ENCODE results near the gene TMEM132A.

DNA sequence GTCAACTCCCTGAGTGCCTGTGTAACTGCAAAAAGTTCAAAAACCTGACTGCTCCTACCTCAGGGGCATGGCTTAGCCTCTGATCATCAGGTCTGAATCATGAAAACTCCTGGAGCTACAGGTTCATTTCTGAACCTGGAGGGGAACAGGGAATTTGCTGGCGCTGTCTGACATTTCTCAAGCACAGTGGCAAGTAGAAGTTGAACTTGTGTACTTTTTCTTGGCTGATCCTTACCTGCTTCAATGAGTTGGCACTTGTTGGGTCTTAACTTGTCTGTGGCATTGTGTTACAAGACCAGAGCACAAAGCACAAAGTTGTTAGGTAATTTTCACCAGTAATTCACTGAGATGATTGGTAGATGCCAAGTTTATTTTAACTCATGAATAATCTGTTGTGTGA, 7.0 kb upstream of the TMEM132A start:
- TF ChIP-seq, protein P1, sequence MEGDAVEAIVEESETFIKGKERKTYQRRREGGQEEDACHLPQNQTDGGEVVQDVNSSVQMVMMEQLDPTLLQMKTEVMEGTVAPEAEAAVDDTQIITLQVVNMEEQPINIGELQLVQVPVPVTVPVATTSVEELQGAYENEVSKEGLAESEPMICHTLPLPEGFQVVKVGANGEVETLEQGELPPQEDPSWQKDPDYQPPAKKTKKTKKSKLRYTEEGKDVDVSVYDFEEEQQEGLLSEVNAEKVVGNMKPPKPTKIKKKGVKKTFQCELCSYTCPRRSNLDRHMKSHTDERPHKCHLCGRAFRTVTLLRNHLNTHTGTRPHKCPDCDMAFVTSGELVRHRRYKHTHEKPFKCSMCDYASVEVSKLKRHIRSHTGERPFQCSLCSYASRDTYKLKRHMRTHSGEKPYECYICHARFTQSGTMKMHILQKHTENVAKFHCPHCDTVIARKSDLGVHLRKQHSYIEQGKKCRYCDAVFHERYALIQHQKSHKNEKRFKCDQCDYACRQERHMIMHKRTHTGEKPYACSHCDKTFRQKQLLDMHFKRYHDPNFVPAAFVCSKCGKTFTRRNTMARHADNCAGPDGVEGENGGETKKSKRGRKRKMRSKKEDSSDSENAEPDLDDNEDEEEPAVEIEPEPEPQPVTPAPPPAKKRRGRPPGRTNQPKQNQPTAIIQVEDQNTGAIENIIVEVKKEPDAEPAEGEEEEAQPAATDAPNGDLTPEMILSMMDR (IDR thresholded peaks at IDR 0.05; ENCODE audit: low read depth, low read length): no peak
- no peak for TF ChIP-seq POLR2A (IDR thresholded peaks at IDR 0.05; ENCODE audit: extremely low read depth, insufficient read length)
- TF ChIP-seq, protein P2, sequence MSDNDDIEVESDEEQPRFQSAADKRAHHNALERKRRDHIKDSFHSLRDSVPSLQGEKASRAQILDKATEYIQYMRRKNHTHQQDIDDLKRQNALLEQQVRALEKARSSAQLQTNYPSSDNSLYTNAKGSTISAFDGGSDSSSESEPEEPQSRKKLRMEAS (IDR thresholded peaks at IDR 0.05; ENCODE audit: low read depth, low read length): no peak
- no peak for TF ChIP-seq MYC (IDR thresholded peaks at IDR 0.05; ENCODE audit: low read depth, low read length)

All from NB4 (cell line).